C1 segment of cervical spinal cord (tissue), 14 donors: ENCODE data around the gene ERBB4.

Experiments used
- DNase-seq, 14 donors: peaks; one replicate each; lab custom pipeline; 2025; lab: John Stamatoyannopoulos, UW

Gene ERBB4

GRCh38 chr2:211361383-211361782, 1177.2 kb downstream of the ERBB4 start:
- DNase-seq: no peak

GRCh38 chr2:211359347-211359746, 1179.3 kb downstream of the ERBB4 start:
- no peak for DNase-seq

GRCh38 chr2:211358504-211358903, 1180.1 kb downstream of the ERBB4 start:
- no peak for DNase-seq

GRCh38 chr2:211354481-211354880, 1184.1 kb downstream of the ERBB4 start:
- no peak for DNase-seq

- peak in 8 of 14 donors; percentile 3 to 36 (median 14) for DNase-seq
Measured at GRCh38 chr2:211351987-211352386, 1186.6 kb downstream of the ERBB4 start.

- no peak for DNase-seq
Measured at GRCh38 chr2:211349031-211349430, 1189.6 kb downstream of the ERBB4 start.

- no peak for DNase-seq
Measured at GRCh38 chr2:211347328-211347727, 1191.3 kb downstream of the ERBB4 start.

- DNase-seq: no peak
Measured at GRCh38 chr2:211344289-211344688, 1194.3 kb downstream of the ERBB4 start.

GRCh38 chr2:211333377-211333776, 1205.2 kb downstream of the ERBB4 start:
- no peak for DNase-seq

GRCh38 chr2:211331736-211332135, 1206.9 kb downstream of the ERBB4 start:
- no peak for DNase-seq

- no peak for DNase-seq
Measured at GRCh38 chr2:211329882-211330281, 1208.7 kb downstream of the ERBB4 start.

- no peak for DNase-seq
Measured at GRCh38 chr2:211329421-211329820, 1209.2 kb downstream of the ERBB4 start.

- no peak for DNase-seq
Measured at GRCh38 chr2:211328126-211328525, 1210.5 kb downstream of the ERBB4 start.
